ENCODE results near the gene SNRNP25. TPM values are rescaled to one million over a fixed set of nuclear protein-coding genes. Genes with fewer than 3 reads are reported as not detected.

Gene SNRNP25
- total RNA-seq: 10.9 and 12.0 TPM in 2 replicates

DNA sequence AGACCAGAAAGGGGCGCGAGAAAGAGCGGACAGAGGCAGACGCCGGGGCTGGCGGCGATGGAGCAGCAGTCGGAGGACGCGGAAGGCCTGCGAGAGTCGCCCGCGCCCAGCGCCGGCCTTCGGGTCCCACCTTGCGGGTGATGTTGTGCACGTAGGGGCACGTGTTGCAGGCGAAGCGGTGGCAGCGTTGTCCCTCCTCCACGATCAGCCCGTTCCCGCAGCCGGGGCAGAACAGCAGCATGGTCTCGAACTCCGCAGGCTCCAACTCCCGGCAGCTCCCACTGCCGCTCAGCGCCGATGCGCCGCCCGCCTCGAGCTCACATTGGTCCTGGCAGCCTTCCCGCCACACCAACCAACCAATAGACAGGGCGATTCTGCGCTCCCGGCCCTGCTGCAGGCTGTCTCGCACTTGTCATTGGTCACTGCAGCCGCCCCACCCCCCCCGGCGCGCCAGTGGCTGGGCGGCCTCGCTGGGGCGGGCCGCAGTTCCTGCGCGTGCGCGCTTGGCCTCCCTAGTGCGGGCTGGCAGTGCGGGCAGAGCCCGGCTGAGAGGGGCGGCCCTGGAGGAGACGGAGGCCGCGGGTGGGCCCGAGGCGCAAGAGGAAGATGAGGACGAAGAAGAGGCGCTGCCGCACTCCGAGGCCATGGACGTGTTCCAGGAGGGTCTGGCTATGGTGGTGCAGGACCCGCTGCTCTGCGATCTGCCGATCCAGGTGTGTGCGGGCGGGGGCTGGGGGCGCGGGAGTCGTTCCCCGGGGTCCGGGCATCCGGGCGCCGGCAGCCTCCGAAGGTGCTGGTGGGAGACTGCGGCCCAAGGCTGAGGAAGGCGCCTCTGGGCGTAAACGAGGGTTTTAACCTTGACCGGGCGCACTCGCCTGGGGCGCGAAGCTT is at the start of gene SNRNP25, which contains the start of gene POLR3K:
Gene SNRNP25, plus strand, starts transcription at position 483 of the 891 bp plus-strand sequence. Its CDS starts 189 bp downstream, at position 672.
Gene POLR3K, minus strand, starts transcription at position 263 of the 891 bp plus-strand sequence. Its CDS starts 22 bp downstream, at position 241.

DNA sequence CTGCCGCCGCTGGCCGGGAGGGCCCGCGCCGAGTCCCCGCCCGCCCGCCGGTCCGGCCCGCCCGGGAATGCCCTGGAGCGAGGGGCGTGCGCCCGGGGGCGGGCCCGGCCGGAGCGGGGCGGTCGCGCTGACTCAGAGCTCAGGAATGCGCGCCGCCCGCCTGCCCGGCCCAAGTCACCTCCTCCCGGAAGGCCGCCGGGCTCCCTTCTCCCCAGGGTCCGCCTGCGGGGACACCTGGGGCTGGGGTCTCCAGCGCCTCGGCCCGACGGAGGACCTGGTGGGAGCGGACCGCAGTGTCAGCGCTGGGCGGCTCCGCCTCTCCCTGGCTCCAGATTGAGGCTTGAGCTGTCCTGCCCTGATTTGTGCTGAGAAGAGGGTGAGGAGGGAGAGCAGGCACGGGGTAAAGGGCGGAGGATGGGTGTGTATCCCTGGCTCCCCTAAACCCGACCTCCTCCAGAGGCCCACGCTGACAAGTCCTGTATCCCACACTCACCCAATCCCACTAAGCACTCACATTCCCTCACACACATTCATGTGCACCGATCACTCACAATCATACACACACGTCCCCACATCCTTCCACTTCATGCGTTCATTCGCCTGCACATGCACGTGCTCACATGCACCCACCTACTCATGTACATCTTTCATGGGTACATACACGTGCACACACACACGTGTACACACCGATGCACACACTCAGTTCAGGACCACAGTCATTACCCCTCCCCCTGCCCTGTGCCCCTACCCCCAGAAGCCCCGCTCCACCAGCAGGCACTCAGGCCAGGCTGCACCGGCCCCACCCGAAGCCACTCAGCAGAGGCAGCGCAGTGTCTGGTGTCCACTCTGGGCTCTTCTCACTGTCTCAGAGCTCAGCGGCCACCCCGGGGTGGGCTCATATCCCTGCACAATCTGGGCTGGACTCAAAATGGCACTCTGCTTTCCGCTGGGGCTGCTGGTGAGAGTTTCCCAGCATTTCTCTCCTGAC is 19.2 kb downstream of the SNRNP25 start, which contains the start of gene RHBDF1:
Gene RHBDF1, minus strand, starts transcription at position 71 of the 988 bp plus-strand sequence. CDS start 7,616 bp downstream, outside the sequence.

DNA sequence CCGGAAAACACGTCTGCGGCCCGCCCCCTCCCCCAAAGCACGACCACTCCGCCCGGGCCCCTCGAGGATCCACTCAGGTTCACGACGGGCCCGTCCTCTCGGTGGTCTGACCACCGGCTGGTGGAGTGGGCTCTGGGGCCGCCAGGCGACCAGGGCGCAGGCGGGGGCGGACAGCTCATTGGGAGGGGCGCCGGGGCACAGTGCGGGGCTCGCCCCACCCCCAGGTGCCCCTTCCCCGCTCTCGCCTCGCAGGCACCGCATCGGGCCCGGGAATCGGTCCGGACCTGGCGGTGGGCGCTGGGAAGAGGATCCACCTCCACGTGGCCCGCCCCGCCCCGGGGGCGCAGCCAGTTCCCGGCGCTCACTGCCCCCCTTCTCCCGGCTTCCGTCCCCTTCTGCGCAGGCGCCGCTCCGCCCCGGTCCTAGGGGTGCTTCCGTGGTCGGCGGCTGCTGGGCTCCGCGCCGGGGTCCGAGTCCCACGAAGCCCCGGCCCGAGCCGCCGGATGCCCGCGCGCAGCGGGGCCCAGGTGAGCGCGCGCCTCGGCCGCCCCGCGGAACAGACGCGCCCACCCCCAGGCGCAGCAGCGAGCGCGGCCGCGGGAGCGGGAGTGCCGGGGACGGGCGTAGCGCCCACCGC is 24.3 kb downstream of the SNRNP25 start, which contains the start of gene MPG:
Gene MPG, plus strand, starts transcription at position 419 of the 637 bp plus-strand sequence. Its CDS starts 85 bp downstream, at position 504.

Other genes with a start within 250 kb of the SNRNP25 start
- gene POLR3K, start 220 bp upstream of the SNRNP25 start, total RNA-seq: 3.0 and 3.6 TPM in 2 replicates
- 12.4 and 24.8 TPM in 2 replicates for gene RHBDF1, start 18.8 kb downstream of the SNRNP25 start, total RNA-seq
- gene MPG, start 24.4 kb downstream of the SNRNP25 start, total RNA-seq: 188 and 200 TPM in 2 replicates
- gene NPRL3, start 84.8 kb downstream of the SNRNP25 start, total RNA-seq: 5.8 and 7.7 TPM in 2 replicates
- not detected in 2 replicates for gene HBZ, start 98.8 kb downstream of the SNRNP25 start, total RNA-seq
- gene HBM, start 112.2 kb downstream of the SNRNP25 start, total RNA-seq: not detected in 2 replicates
- not detected in 2 replicates for gene HBA2, start 119.0 kb downstream of the SNRNP25 start, total RNA-seq
- gene HBA1, start 122.9 kb downstream of the SNRNP25 start, total RNA-seq: not detected in 2 replicates
- 0.48 TPM in 1 of 2 replicates, not detected in the other for gene HBQ1, start 126.6 kb downstream of the SNRNP25 start, total RNA-seq
- gene LUC7L, start 175.6 kb downstream of the SNRNP25 start, total RNA-seq: 25.4 and 28.4 TPM in 2 replicates
- gene FAM234A, start 181.0 kb downstream of the SNRNP25 start, total RNA-seq: 42.7 and 56.9 TPM in 2 replicates
- not detected in 2 replicates for gene RGS11, start 222.1 kb downstream of the SNRNP25 start, total RNA-seq
- gene ARHGDIG, start 226.8 kb downstream of the SNRNP25 start, total RNA-seq: 0.24 TPM in 1 of 2 replicates, not detected in the other
- 0.24 TPM in 1 of 2 replicates, not detected in the other for gene PDIA2, start 229.3 kb downstream of the SNRNP25 start, total RNA-seq

All from tracheal epithelial cell (primary cell).